ENCODE measurements around the gene IL1RAPL1. TPM values are rescaled to one million over a fixed set of nuclear protein-coding genes. Genes with fewer than 3 reads are reported as not detected.

The IL1RAPL1 gene
- total and polyA plus RNA-seq, 5 donors = 0.48 to 3.1 (median 2.4) TPM

DNA sequence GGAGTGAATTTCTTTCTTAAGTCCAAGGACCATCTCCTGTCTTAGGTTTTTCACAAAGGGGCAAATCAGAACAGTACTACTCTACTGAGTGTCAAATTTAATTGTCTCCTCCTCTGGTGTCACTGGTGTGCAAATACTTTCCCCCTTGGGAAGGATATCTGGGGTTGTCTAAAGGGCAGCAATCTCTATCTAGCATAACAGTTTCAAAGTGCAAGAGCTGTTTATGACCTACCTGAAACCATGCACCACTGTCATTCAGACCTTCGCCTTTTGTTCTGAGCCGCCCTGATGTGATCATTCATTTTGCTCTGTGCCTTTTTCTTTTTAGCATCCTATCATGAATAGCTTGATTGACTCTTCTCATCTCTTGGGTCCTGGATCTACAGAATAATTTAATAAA lies 39.3 kb downstream of the IL1RAPL1 start:
- Histone ChIP-seq H3K4me1 (ENCODE audit: control insufficient read depth, insufficient read depth, low read length) (no peaks in the 10 kb centered on the region), H3K27me3 (ENCODE audit: control insufficient read depth, insufficient read depth) (no peaks in the 10 kb centered on the region), H3K27ac (ENCODE audit: low read length) (no peak overlapping the region), H3K4me3 (ENCODE audit: low read length) (no peak overlapping the region), H3K9me3 (ENCODE audit: control insufficient read depth, low read length) (no peaks in the 10 kb centered on the region)
- intact Hi-C loops (cut with DNase I) = no loop called here
- ATAC-seq = no peak
- no peak for DNase-seq
- 100% methylated on average over 2 of the region's 2 CpGs for WGBS

DNA sequence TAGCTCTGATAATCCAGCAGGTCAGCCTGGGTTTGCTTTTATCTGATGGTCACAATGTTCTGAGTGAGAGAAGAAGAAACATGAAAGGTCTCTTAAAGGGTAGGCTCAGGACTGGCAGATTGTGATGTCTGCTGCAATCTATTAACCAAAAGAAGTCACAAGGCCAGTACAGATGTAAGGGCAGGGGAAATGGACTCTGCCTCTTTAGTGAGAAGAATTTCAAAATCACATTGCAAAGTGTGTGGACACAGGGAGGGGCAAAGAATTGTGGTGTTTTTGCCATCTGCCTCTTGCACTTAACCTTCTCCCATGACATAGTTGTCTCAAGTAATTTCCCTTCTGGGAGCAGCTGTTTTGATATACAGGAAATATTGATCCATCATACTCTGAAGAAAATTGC lies 40.9 kb downstream of the IL1RAPL1 start:
- Histone ChIP-seq H3K4me3 (ENCODE audit: low read length) (no peak overlapping the region), H3K27ac (ENCODE audit: low read length) (peak overlapping the region; percentile 19), H3K4me1 (ENCODE audit: control insufficient read depth, insufficient read depth, low read length) (no peaks in the 10 kb centered on the region), H3K9me3 (ENCODE audit: control insufficient read depth, low read length) (no peaks in the 10 kb centered on the region), H3K27me3 (ENCODE audit: control insufficient read depth, insufficient read depth) (no peaks in the 10 kb centered on the region)
- no peak for DNase-seq
- intact Hi-C loops (cut with DNase I) = no loop called here
- no peak for ATAC-seq

DNA sequence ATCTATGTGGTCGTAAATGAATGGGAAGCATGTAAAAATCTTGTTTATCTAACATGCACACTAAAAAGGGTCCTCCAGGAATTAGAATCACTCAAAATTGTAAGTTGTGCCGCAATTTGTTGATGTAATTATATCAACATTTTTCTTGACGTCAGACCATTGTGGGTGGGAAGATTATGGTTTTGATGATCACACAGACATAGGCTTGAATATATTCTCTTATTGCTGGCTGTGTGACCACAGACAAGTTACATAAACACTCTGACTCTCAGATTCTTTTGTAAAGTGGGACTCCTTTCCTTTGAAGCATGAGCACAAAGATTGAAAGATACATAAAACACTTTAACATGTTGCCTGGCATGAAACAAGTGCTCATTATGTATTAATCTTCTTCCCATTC lies 51.5 kb downstream of the IL1RAPL1 start:
- Histone ChIP-seq H3K27me3 (ENCODE audit: control insufficient read depth, insufficient read depth) (no peaks in the 10 kb centered on the region), H3K4me3 (ENCODE audit: low read length) (no peak overlapping the region), H3K9me3 (ENCODE audit: control insufficient read depth, low read length) (no peaks in the 10 kb centered on the region), H3K4me1 (ENCODE audit: control insufficient read depth, insufficient read depth, low read length) (no peaks in the 10 kb centered on the region), H3K27ac (ENCODE audit: low read length) (no peak overlapping the region)
- DNase-seq (no peak), ATAC-seq (no peak)
- intact Hi-C loops (cut with DNase I) = no loop called here
- WGBS = 82% methylated on average over 3 of the region's 3 CpGs

DNA sequence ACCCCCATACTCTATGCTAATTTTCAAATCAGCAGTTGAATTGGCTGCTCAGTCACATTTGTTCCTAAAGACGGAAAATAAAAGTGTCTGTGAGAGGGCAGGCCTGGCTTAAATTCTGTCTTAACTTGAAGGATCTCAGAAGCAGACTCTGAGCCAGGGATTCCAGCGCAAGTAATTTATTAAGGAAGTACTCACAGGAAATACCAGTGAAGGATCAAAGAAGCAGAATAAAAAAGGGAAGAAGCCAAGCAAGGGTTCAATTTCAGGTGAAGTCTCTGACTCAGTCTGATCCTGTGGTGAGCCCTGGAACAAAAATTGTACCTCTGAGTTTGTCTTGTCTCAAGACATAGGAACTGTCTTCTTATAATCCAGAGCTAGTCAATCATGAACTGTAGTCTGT lies 52.2 kb downstream of the IL1RAPL1 start:
- WGBS = 28% methylated on average over 2 of the region's 2 CpGs
- Histone ChIP-seq H3K27me3 (ENCODE audit: control insufficient read depth, insufficient read depth) (no peaks in the 10 kb centered on the region), H3K4me3 (ENCODE audit: low read length) (no peak overlapping the region), H3K9me3 (ENCODE audit: control insufficient read depth, low read length) (no peaks in the 10 kb centered on the region), H3K27ac (ENCODE audit: low read length) (no peak overlapping the region), H3K4me1 (ENCODE audit: control insufficient read depth, insufficient read depth, low read length) (no peaks in the 10 kb centered on the region)
- ATAC-seq = no peak
- no peak for DNase-seq
- intact Hi-C loops (cut with DNase I) = no loop called here

DNA sequence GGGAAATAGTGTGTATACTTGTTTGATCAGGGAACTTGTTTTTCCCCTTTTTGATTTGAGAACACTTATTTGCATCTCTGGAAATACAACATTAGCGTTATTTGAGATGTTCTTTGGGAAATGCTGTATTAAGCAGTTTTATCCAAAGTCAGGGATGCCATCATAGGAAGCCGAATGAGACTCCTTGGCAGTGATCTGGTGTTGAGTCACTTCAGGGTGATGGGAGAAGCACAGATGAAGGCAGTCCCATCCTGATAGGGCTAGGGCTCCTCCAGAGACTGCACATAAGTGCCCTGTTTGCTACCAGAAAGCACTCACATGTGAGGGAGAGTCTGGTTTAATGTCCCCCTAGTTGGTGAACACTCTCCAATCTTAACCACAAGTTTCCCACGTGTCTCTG lies 62.3 kb downstream of the IL1RAPL1 start:
- Histone ChIP-seq H3K4me3 (ENCODE audit: low read length) (no peak overlapping the region), H3K27ac (ENCODE audit: low read length) (no peak overlapping the region), H3K9me3 (ENCODE audit: control insufficient read depth, low read length) (no peaks in the 10 kb centered on the region), H3K27me3 (ENCODE audit: control insufficient read depth, insufficient read depth) (no peaks in the 10 kb centered on the region), H3K4me1 (ENCODE audit: control insufficient read depth, insufficient read depth, low read length) (no peaks in the 10 kb centered on the region)
- intact Hi-C loops (cut with DNase I) = no loop called here
- WGBS = 69% methylated on average over 3 of the region's 3 CpGs
- DNase-seq (no peak), ATAC-seq (no peak)

DNA sequence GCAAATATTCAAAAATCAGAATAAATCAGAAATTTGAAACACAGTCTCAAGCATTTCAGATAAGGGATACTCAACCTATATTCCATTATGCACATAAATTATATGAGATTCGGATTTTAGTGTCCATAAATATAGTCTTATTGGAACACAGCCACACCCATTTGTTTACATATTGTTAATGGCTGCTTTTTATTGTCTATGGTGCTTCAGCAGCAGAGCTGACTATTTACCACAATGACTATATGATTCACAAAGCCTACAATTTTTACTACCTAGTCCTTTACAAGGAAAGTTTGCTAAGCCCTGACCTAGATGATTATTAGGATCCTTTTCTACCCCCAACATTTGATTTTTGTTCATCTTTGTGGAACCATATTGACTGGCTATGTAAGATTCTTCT lies 63.9 kb downstream of the IL1RAPL1 start:
- ATAC-seq (no peak), DNase-seq (no peak)
- Histone ChIP-seq H3K9me3 (ENCODE audit: control insufficient read depth, low read length) (no peaks in the 10 kb centered on the region), H3K4me3 (ENCODE audit: low read length) (no peak overlapping the region), H3K27ac (ENCODE audit: low read length) (no peak overlapping the region), H3K4me1 (ENCODE audit: control insufficient read depth, insufficient read depth, low read length) (no peaks in the 10 kb centered on the region), H3K27me3 (ENCODE audit: control insufficient read depth, insufficient read depth) (no peaks in the 10 kb centered on the region)
- 72% methylated on average over 1 of the region's 1 CpG for WGBS
- intact Hi-C loops (cut with DNase I) = no loop called here

DNA sequence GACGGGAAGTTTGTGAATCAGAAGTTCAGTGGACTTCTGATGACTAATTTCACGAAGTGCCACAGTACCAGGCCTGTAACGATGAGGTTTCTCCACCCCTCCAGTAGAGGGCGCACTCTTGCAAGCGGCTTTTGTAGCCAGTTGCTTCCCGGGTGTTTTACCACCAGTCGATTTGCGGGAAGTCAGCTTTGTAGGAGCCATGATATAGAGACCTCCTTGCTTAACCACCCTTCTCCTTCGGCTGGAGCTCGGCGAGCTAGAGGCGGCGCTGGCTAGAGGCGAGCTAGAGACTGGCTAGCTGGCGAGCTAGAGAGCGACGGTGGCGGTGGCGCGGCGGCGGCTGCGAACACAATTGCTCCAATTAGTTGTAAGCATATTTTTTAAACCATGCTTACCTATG lies 72.0 kb downstream of the IL1RAPL1 start:
- no peak overlapping the region for H3K27ac ChIP-seq (ENCODE audit: low read length)
- WGBS = 87% methylated on average over 23 of the region's 23 CpGs
- intact Hi-C loops (cut with DNase I) = no loop called here
- DNase-seq (peak in 1 of 3 donors; percentile 27), ATAC-seq (no peak)
- H3K9me3 ChIP-seq (ENCODE audit: control insufficient read depth, low read length) = no peaks in the 10 kb centered on the region
- H3K4me3 ChIP-seq (ENCODE audit: low read length) = no peak overlapping the region
- H3K27me3 ChIP-seq (ENCODE audit: control insufficient read depth, insufficient read depth) = no peaks in the 10 kb centered on the region
- no peaks in the 10 kb centered on the region for H3K4me1 ChIP-seq (ENCODE audit: control insufficient read depth, insufficient read depth, low read length)

DNA sequence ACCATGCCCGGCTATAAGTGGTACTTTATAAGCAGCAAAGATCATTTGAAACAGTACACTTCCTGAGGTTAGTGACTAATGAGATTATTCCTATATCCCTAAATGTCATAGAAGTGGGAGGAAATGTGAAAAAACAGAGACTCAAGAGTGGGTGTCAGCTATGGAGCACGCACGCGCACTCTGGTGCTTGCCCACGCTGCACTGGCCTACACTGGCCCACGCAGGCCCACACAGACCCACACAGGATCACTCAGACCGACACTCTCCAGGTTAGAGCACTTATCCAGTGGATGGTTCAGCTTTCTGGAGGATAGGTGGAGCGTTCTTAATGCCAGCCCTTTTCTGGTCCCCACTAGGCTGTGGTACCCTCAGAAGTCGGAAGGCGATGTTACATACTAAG lies 78.5 kb downstream of the IL1RAPL1 start:
- Histone ChIP-seq H3K9me3 (ENCODE audit: control insufficient read depth, low read length) (no peaks in the 10 kb centered on the region), H3K27me3 (ENCODE audit: control insufficient read depth, insufficient read depth) (no peaks in the 10 kb centered on the region), H3K4me1 (ENCODE audit: control insufficient read depth, insufficient read depth, low read length) (no peaks in the 10 kb centered on the region), H3K27ac (ENCODE audit: low read length) (no peak overlapping the region), H3K4me3 (ENCODE audit: low read length) (no peak overlapping the region)
- ATAC-seq (no peak), DNase-seq (no peak)
- intact Hi-C loops (cut with DNase I) = no loop called here
- 91% methylated on average over 10 of the region's 10 CpGs for WGBS

DNA sequence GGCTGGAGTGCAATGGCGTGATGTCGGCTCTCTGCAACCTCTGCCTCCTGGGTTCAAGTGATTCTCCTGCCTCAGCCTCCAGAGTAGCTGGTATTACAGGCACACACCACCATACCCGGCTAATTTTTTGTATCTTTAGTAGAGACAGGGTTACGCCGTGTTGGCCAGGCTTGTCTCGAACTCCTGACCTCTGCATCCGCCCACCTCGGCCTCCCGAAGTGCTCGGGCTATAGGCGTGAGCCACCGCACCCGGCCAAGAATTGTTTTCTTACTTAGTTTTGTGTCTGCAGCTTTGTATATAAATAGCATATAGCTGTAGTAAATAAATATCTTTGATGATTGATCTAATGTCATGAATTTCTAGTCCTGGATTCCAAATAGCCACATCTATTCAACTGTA lies 81.1 kb downstream of the IL1RAPL1 start:
- 94% methylated on average over 13 of the region's 13 CpGs for WGBS

DNA sequence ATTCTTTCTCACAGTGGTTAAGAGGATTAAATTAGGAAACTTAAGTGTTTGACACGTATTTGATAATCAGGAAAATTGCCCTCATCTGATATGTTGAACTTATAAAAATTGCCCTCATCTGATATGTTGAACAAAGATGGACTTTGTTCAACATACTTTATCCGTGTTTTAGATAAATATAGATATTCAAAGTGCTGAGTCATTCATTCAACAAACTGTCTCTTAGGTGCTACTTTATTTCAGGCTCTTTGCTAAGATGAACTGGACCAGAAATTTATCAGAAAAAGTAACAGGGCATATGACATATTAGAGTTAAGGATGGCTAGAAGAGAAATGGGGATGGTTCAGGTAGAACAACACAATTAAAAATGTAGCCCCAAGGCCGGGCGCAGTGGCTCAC lies 81.7 kb downstream of the IL1RAPL1 start:
- Histone ChIP-seq H3K4me3 (ENCODE audit: low read length) (no peak overlapping the region), H3K9me3 (ENCODE audit: control insufficient read depth, low read length) (no peaks in the 10 kb centered on the region), H3K27me3 (ENCODE audit: control insufficient read depth, insufficient read depth) (no peaks in the 10 kb centered on the region), H3K27ac (ENCODE audit: low read length) (no peak overlapping the region), H3K4me1 (ENCODE audit: control insufficient read depth, insufficient read depth, low read length) (no peaks in the 10 kb centered on the region)
- 69% methylated on average over 4 of the region's 4 CpGs for WGBS
- ATAC-seq (no peak), DNase-seq (no peak)
- intact Hi-C loops (cut with DNase I) = no loop called here

More for the DNA sequence above, 81.1 kb downstream of the IL1RAPL1 start:
- H3K27me3 ChIP-seq (ENCODE audit: control insufficient read depth, insufficient read depth) = no peaks in the 10 kb centered on the region
- no peaks in the 10 kb centered on the region for H3K9me3 ChIP-seq (ENCODE audit: control insufficient read depth, low read length)
- DNase-seq = peak in 1 of 3 donors; percentile 33
- no peak overlapping the region for H3K27ac ChIP-seq (ENCODE audit: low read length)
- no peak overlapping the region for H3K4me3 ChIP-seq (ENCODE audit: low read length)
- no peaks in the 10 kb centered on the region for H3K4me1 ChIP-seq (ENCODE audit: control insufficient read depth, insufficient read depth, low read length)
- intact Hi-C loops (cut with DNase I) = no loop called here
- no peak for ATAC-seq

DNA sequence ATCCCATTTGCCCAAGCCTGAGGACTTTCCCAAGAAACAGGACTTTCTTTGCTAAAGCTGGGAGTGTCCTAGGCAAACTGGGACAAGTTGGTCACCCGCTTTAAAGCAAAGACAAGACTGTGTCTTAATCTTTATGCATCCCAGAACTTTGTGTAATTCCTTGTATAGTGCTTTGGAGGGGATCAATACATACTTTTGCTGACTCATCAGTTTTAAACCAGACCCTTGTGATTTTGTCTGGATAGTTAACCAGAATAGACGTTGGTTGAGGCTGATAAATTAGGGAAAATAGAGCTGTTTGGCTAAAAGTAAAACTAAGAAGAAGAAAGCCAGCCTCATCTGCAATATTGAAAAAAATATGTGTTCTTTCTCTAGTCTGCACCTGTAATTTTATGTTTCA lies 82.8 kb downstream of the IL1RAPL1 start:
- H3K4me3 ChIP-seq (ENCODE audit: low read length) = no peak overlapping the region
- intact Hi-C loops (cut with DNase I) = no loop called here
- 77% methylated on average over 2 of the region's 2 CpGs for WGBS
- no peaks in the 10 kb centered on the region for H3K4me1 ChIP-seq (ENCODE audit: control insufficient read depth, insufficient read depth, low read length)
- no peaks in the 10 kb centered on the region for H3K9me3 ChIP-seq (ENCODE audit: control insufficient read depth, low read length)
- H3K27ac ChIP-seq (ENCODE audit: low read length) = no peak overlapping the region
- DNase-seq (no peak), ATAC-seq (no peak)
- H3K27me3 ChIP-seq (ENCODE audit: control insufficient read depth, insufficient read depth) = no peaks in the 10 kb centered on the region

DNA sequence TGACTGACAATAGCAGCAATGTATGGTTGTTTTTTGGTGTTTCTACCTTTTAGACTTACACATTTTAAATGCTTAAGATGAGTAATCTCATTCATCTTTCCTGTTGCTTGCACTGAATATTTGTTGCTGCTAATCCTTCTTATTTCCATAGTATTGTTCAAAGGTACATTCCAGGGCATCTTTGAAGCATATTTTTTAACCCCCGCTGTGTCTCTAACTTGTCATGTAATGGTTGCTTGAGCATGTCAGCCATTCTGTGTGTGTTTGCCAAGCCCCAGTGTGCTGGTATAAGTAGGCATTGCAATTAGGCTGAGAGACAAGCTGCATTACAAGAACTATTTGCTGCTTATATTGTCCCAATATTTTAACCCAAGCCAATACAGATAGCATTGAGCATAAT lies 87.9 kb downstream of the IL1RAPL1 start:
- intact Hi-C loops (cut with DNase I) = no loop called here
- no peaks in the 10 kb centered on the region for H3K9me3 ChIP-seq (ENCODE audit: control insufficient read depth, low read length)
- DNase-seq (no peak), ATAC-seq (no peak)
- no peak overlapping the region for H3K27ac ChIP-seq (ENCODE audit: low read length)
- H3K27me3 ChIP-seq (ENCODE audit: control insufficient read depth, insufficient read depth) = no peaks in the 10 kb centered on the region
- no peaks in the 10 kb centered on the region for H3K4me1 ChIP-seq (ENCODE audit: control insufficient read depth, insufficient read depth, low read length)
- WGBS = 0% methylated on average over 1 of the region's 1 CpG
- H3K4me3 ChIP-seq (ENCODE audit: low read length) = no peak overlapping the region

All from right cardiac atrium (tissue), 5 donors.